Activated naive CD4-positive, alpha-beta T cell (primary cell): ENCODE measurements around the gene ADCY10.
"Not testable (repeated sequence)": the region's sequence is repeated elsewhere in the genome, so short reads cannot be mapped to it uniquely, and the experiment has no call there.

Source experiments
- DNase-seq, 4 experiments: peaks; one replicate each; lab custom pipeline; 2025; lab: John Stamatoyannopoulos, UW

ADCY10 gene

DNA sequence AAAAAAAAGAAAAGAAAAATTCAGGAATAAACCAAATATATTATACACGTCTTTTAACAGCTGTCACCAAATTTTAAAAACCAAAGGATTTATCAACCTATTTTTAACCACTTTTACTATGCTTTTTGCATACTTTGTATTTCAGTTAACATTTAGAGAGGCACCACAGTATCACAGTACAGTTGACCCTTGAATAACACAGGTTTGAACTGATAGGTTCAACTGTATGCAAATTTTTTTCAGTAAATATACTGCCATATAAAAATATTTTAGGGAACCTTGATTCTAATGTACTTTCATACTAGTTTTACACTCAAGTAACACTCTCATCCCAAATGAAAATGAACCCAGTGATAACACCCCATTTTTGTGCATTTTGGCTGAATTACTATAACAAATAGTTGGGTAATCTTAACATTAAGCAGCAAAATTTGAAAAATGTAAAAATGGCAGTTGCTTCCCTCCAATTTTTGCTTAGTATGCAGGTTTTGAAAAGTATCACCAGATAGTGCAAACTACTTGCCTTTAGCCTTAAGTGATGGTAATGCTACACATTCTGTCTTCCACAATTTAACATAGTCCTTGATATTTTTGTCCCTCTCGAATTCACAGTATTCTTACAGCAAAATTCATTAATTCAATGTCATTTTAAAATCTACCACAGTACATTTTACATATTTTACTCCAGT lies 10.8 kb upstream of the ADCY10 start:
- DNase-seq, result no peak

DNA sequence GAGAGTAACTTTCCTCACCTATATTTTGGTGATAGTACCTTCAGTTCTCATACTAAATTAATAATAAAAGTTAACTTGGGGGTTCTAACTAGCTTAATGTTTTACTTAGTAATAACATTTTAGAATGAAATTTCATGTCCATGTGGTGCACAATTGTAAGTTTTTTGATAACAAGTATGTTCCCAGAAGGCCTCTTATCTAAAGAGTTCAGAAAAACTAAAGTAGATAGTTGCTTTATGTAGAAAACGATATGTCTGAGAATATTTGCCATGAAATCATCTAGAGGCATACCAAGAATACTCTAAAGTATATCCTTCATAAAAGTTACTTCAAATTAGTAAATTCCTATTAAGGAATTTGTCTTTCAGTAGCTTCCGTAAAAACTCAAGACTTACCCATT lies 10.2 kb upstream of the ADCY10 start:
- DNase-seq, result no peak

DNA sequence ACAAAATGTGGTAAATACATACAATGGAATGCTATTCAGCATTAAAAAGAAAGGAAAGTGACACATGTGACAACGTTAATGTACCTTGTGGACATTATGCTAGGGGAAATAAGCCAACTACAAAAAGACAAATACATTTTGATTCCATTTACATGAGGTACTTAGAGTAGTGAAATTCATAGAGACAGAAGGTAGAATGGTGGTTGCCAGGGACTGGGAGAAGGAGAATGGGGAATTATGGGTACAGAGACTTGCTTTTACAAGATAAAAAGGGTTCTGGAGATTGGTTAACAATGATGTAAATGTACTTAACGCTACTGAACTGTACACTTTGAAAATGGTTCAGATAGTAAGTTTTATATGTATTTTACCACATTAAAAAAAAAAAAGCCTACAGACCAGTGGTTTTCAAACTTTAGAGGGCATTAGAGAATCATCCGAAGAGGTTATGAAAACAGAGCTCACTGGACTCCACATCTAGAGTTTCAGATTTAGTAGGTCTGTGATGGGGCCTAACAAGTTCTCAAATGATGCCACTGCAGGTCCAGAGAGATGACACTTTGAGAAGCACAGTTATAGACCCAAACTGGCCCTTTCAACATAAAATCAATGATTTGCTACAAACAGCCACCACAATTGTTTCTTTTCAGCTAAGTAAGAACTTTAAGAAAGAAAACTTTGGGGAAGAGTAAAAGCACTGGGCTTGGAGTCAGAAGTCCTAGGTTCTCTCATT lies 9.6 kb upstream of the ADCY10 start:
- DNase-seq, result no peak

DNA sequence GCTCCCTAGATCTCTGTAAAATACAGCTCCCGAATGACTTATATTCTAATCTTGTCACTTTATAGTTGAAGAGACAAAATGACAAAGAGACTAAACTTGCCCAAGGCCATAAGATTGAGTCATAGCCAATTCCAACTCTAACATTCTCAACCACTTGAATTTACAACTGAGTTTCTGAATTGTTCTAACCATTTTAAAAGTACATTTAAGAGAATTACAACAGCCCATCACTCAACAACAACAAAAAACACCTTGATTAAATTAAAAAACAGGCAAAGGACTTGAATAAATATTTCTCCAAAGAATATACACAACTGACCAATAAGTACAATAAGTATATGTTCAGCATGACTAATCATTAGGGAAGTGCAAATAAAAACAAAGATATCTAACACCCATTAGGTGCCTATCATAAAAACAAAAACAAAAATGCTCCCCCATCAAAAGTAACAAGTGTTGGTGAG lies 8.7 kb upstream of the ADCY10 start:
- DNase-seq, result no peak

DNA sequence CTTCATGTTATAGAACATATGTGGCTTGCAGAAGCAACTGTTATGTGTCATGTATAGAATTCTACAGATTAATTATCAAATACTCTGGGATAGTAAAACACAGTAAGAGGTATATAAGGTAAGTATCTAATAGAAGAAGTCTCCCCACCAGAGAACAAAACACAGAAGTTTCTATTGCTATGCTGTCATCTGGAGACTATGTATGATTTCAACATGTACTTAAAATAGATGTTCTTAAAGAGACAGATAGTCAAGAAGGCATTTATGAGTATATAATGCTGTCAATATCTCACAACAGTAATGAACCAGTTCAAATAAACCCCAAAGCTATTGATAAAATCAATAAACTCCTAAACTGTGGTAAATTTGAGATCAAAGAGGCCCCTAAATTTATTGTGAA lies 8.1 kb upstream of the ADCY10 start:
- DNase-seq, result no peak

DNA sequence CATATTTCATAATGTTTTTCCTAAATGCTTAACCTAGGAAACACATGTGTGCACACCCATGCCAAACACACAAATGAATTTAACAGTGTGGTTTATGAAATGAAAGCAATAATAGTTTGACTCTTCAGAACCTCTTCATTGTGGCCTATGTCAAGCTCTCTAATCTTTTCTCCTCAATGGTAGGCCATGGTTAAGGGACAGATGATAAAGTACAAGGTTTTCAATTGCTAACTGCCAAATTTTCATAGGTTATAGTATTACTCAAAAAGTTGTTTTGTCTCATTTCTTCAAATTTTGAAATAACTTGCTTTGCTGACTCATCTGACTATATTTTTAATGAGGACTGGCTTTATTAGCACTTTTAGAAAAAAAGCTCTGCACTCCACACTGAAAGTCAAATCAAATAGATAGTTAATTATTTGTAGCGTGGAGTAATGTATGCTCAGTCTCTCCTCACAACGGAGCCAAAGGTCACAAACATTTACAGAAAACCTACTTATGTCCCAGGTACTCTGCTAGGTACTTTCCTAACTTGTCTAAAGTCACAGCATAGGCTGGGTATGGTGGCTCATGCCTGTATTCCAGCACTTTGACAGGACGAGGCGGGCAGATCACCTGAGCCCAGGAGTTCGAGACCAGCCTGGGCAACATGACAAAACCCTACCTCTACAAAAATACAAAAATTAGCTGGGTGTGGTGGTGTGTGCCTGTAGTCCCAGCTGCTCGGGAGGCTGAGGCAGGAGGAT lies 3.0 kb upstream of the ADCY10 start:
- DNase-seq, result no peak

DNA sequence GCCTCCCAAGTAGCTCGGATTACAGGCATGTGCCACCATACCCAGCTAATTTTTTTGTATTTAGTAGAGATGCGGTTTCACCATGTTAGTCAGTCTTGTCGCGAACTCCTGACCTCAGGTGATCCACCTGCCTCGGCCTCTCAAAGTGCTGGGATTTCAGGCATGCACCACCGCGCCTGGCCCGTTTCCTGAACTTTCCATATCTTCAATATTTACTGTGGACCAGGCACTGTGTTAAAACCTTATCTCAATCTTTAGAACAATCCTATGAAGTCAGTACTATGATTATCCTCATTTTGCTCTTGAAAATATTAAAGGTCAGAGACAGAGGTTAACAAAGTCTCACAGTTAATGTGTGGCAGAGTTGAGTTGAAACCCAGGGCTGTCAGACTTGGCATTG lies 1.6 kb upstream of the ADCY10 start:
- no peak for DNase-seq

DNA sequence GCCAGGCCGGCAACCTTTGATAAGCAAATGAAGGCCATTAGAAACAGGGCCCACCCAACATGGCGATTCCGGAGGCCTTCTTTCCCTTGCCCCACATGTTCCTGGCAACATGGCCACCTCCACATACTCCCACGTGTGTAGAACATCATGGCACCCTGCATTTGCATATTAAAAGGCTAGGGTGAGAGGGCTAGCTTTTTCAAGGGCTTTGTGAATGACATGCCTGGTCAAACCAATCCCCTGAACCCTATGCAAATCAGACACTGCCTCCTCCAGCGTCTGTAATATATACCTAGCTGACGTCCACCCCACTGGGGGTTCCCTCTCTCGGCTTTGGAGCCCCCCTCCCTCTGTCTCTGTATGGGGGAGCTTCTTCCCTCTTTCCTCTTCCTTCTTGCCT lies 1.6 kb downstream of the ADCY10 start:
- no peak for DNase-seq

DNA sequence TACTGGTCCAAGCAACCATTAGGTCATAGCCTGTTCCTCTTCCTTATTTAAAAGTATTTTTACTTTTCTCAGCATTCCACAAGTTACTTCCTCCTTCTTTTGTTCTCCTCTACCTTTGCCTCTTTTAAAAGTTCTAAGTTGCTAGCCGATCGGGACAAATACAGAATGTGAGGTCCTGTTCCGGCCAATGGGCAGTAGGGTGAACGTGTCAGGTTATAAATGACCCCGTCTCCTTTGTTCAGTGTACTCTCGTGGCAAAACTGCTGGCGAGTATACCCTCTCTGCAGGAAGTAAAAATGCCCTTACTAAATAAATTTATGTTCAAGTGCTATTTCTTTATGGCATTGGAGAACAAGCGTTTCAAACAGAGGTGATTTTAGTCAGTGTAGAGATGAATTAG lies 2.5 kb downstream of the ADCY10 start:
- no peak for DNase-seq

DNA sequence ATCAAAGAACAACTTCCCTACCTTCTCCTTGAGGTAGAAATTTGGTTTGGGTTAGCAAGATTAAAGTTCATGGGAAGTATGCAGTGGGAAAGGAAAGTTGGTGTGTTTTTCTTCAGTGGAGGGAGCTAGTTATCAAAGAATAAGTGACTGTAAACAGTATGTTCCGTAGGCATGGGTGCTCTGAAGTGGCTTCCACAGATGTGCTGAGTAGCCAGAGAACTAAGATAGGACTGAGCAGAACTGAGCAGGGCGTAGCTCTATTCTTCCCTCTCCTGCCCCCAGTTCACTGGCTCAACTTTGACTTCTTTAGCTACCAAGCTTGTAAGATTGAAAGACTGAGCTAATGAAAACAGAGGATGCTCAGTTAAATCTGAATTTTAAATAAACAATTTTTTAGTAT lies 3.4 kb downstream of the ADCY10 start:
- DNase-seq, result no peak

DNA sequence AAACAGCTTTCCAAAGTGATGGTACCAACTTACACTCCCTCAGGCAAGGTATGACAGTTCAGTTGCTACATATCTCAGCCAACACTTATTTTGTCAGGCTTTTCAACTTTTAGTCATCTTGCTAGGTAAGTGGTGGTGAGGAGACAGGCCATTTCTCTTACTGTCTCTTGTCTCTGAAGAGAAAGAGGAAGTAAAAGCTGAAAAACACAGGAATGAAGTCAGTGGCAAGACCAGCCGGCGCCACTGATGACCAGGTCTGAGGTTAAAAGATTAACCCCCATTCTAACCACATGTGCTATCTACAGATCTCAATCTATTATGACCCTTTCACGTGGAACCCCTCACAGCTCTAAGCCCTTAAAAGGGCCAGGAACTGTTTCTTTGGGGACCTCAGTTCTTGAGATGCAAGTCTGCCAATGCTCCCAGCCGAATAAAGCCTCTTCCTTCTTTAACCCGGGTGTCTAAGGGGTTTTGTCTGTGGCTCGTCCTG lies 4.2 kb downstream of the ADCY10 start:
- no peak for DNase-seq

DNA sequence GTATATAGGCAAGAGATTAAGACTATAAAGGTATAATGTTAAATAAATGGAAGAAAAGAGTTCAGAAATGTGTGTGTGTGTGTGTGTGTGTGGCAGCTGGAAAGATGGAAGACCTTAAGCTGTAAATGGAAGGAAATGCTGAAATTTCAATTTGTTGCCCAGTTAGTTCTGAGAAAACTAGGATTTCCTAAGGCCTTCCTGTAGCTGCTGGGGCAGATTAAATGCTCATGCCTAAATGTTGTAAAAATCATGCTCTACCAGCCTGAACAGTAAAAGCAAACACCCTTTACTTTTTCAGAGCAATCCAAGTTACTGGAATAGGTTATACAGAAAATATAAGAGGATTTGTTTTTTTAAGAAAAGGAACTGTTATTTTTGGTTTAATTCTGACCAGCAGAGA lies 8.3 kb downstream of the ADCY10 start:
- no peak for DNase-seq

DNA sequence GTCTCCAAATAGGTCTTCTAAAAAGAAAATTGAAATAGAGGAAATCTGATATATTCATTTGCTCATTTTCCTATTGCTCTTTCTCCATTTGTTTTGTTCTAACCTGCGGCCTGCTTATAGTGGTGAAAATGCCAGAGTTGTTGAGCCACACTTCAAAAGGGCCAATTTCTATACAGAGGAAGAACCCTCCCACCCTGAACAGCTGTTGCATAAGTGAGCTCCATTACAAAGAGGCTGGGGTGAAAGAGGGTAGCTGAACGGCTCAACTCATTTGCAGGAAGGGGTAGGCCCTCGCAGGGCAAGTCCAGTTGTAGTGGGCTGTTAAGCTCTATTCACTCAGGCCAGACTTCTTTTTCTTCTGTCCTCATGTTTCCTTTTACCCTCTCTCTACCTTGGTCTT lies 8.8 kb downstream of the ADCY10 start:
- DNase-seq, result no peak

DNA sequence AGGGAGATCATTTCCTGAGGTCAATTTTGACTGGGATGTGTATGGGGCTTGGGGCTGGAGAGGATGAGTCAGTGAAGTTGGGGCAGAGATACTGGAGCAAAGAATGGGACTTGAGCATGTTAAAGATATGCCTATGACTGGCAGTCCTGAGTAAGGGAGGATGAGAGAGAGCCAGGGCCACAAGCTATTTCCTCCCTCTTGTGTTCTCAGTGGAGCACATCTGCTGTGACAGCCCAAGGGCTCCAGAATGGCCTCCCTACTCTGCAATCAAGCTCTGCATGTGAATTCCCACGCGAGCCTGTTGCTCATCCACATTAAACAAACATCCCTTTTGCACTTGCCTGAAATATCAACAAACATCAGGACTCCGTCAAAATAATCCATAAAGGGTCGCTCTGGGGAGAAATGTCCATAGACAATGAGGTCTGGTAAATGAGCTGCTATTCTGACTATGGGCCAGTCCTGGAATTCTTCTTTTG lies 9.2 kb downstream of the ADCY10 start:
- no peak for DNase-seq

DNA sequence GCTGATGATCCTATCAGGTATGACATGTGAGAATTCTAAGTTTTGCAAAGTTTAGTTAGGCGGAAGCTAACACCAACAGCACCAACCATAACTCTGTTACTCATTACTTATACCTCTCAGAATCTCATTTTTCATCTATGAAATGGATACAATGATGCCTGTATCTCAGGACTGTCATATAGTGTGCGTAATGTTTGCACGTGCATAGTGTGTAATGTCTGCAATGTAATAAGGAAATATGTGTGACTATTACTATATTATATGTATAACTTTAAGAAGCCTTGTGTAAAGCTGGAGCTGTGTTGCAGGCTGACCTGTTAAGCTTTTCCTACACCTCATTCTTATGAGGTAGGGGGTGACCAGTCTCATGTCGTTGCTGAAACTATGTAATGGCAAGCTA lies 13.0 kb downstream of the ADCY10 start:
- no peak for DNase-seq

DNA sequence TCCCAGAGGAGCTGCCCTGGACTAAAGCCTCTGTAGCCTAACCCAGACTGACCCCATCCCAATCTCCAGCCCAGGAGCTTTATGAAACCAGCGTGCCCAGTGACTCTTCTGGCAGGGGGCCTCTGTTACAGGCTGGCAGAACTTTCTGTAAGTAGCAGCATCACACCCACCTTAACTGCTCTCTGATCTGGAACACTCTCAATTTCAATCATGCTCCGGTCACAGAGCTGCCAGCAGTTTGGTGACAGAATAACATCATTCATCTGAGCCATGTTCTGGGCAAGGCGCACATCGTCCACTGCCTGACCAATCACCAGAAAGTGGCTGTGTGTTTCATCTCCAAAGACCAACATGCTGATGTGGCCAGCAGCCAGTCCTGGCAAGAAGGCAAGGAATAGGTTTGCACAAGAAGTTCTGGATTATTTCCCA lies 14.7 kb downstream of the ADCY10 start:
- no peak for DNase-seq

DNA sequence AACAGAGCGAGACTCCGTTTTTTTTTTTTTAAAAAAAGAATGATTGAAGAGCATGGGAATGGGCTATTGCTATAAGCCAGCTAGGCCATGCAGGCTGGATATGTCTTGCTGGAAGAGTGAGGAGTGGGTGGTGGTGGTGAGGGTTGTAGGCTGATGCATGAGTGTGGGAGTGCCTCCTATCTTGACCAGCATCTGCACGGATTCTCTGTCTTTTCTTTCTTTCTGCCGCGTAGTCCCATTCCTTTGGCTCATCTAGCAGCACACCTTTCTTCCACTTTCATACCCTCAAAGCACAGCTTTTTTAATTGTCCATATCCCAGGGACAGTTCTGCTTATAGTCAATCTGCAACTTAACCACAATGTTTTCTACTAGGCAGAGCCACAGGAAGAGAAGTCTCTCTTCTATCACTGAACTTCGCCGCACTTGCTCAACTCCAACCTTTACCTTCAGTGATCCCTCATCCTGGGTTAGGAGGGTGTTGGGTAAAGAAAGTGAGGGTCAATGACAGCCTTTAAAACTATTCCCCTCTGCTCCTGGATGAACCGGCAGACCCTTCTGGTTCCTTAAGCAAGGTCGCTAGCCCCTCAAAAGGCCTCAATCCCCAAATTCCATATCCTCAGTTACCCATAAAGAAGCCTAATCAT lies 15.2 kb downstream of the ADCY10 start:
- no peak for DNase-seq

DNA sequence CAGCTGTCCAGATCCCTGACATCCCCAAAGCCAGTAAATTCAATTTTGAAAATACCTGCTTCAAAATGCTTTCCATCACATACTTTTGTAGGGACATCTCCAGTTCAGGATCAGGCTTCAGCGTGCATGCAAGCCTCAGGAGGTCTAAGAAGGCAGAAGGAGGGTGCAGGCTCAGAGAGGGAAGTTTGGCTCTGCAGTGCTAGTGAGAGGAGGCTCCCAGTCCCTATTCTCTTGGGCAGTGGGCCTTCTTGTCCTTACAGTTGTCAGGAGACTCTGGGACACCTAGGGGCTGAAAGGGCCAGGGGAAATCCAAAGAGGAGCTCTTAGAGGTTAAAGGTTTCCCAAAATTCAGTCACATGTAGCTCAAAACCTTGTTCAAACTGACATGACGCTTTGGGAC lies 20.1 kb downstream of the ADCY10 start:
- no peak for DNase-seq

DNA sequence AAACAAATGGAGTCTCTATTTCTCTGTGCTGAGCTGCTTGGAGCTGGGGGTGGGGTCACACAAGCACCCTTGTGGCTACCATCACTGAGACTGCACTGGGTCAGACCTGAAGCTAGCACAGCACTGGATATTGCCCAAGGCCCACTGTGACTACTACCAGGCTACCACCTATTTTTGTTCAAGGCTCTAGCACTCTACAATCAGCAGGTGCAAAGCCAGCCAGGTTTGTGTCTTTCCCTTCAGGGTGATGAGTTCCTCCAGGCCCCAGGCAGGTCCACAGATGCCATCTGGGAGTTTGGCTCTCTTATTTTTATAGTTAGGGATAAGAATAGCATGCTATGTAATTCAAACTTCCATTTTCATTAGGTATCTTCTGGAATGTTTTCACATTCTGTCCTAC lies 23.5 kb downstream of the ADCY10 start:
- no peak for DNase-seq

DNA sequence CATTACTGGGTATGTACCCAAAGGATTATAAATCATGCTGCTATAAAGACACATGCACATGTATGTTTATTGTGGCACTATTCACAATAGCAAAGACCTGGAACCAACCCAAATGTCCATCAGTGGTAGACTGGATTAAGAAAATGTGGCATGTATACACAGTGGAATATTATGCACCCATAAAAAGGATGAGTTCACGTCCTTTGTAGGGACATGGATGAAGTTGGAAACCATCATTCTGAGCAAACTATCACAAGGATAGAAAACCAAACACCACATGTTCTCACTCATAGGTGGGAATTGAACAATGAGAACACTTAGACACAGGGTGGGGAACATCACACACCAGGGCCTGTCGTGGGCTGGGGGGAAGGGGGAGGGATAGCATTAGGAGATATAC lies 26.7 kb downstream of the ADCY10 start:
- not testable (repeated sequence) for DNase-seq

DNA sequence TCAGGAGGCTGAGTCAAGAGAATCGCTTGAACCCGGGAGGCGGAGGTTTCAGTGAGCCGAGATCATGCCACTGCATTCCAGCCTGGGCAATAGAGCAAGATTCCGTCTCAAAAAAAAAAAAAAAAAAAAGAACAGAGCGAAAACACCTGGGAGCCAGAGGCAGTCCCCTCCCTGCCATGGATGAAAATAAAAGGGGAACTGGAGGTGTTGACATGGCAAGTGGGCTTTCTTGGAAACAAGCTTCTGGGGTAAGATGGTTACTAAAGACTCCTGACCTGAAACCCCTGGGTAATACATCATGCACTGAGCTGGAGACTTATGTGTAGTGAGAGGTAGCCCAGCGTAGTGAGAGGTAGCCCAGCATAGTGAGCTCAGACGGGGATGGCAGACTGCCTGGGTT lies 31.6 kb downstream of the ADCY10 start:
- DNase-seq, result no peak

DNA sequence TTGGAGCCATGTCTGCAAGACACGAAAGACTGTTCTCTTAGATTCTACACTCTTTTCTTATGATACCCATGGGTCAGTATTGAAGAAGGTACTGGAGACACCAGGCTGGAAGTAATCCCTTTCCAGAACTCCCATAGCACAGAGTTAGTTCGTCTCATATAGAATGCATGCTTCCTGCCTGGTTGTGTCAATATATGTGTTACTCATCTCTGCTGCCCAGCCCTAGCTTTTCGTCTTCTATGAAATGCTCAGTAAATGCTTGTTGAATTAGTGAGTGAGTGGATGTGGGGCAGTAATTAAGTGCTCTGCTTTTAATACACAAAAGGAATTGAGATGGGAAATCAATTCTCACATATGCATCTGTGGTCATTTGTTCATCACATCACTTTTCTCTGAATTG lies 32.1 kb downstream of the ADCY10 start:
- DNase-seq, result no peak
